ENCODE results near the gene LINC00305.

Gene LINC00305

DNA sequence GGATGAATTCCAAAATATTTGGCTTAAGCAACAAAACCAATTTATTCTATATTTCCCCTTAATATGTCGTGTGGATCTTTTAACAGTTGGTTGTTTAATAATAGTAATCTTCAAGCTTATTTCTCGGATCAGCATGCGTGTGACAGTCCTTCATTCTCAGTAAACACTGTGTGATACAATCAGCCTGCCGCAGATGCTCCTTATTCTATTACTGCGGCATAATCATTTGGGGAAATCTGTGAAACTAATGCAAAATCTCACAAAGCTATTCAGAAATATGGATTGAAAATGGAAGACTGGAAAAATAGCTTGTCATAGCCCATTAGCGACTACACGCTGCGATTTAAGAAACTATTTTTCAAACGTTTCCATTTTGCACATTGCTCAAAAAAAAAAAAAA is 36.9 kb downstream of the LINC00305 start:
- no peak for DNase-seq

DNA sequence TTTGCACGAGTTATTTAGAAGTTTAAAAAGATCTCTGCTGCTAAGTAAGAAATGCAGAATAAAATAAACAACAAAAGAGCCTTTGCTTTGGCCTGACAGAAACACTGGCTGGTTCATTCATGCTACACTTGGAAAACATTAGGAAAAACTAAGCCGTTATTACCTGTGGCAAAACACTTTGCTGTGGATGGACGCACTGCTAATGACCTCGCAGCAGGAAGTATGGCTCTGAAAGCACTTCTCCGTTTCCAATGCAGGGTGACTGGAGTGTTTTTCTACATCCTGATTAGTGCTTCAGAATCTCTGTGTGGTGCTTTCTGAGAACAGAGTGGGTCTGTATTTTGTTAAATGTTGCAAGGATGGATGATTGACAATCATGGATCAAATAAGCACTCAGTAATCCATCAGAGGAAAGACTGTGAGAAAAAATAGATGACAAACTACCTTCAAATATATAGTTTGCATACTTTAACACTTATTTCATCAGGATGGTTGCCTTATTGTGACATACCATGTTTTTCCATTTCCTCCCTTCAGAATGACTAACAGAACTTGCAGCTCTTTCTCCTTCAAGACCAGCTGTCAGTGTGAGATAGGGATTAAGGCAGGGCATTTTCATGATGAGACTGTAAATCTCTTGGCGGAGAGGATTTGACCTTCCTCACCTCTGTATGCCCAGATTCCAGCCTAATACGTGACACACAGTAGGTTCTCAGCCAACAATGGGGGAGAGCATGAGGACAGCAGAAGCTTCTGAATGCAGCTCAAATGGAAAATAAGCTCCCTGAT is 38.0 kb downstream of the LINC00305 start:
- no peak for DNase-seq

GRCh38 chr18:64103986-64104385 is 44.9 kb downstream of the LINC00305 start:
- DNase-seq = no peak

GRCh38 chr18:64100116-64100922 is 48.6 kb downstream of the LINC00305 start:
- no peak for DNase-seq

- no peak for DNase-seq
Observed at GRCh38 chr18:64099244-64099643, 49.6 kb downstream of the LINC00305 start.

DNA sequence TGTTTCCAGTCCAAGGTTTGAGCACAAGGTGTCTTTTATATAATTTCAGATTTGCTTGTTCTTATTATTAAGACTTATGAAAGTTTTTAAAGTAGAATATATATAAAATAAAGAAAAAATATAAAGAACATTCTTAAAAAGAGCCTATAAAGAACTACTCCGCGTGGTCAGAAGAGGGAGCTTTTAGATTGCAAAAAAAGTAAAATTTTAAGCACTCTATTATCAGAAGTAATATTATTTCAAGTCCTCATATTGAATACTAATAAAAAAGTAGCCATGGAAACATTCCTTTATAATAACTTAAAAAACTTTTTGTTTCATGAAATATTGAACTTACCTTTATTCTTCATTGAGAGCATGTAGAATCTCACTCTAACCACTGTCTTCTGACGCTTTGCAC is 51.4 kb downstream of the LINC00305 start:
- no peak for DNase-seq

DNA sequence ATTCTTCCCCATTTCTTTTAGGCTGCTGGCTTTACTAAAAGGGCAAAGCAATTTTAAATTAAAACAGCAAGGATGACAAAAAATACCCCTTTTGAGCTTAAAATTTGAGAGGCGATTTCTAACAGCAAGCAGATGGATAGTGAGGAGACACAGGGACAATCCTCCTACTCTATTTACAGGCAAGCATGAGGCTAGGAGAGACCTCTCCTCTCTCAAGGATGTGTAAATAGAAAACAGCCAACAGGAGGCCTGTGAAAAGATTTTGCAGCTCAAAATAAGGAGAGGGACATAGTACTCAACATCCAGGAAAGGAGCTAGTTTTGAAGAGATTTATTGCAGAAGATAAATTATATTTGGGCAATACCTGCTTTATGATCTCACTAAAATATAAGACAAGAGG is 53.8 kb downstream of the LINC00305 start:
- DNase-seq = no peak

- no peak for DNase-seq
Observed at GRCh38 chr18:64094210-64094609, 54.7 kb downstream of the LINC00305 start.

DNA sequence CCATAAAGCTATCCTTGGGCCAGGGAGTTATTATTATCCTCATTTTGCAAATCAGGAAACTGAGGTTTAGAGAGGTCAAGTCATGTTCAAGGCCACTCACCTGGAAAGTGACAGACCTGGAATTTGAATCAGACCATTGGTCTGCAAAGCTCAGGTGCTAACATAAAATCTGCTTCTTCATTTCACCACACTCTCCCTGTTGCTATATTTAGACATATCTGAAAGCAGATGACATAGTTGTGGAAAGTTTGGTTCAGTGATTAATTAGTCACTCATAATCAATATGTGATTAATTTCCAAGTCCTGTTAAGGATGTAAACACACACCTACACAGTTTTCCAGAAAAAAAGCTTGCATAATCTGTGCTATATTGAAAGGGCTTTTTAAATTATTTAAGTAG is 57.4 kb downstream of the LINC00305 start:
- no peak for DNase-seq

- no peak for DNase-seq
Observed at GRCh38 chr18:64090876-64091275, 58.0 kb downstream of the LINC00305 start.

GRCh38 chr18:64083916-64084315 is 65.0 kb downstream of the LINC00305 start:
- DNase-seq = no peak

- DNase-seq = no peak
Observed at GRCh38 chr18:64082513-64082912, 66.4 kb downstream of the LINC00305 start.

DNA sequence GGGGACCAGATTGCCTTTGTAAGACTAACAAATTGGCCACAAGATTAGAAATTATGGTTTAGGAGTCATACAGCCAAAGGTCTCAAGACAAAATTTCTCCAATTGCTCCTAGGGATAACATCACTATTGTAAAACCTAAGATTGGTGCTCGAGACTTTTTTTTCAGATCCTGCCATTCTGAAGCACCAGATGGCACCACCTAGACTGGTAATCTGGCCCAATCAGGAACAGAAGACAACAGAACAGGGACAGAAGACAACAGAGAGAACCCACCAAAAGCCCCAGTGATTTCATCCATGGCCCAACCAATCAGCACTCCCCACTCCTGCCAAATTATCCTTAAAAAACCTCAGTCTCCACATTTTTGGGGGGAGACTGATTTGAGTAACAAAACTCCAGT is 66.8 kb downstream of the LINC00305 start:
- DNase-seq = no peak

- no peak for DNase-seq
Observed at GRCh38 chr18:64073971-64074370, 74.9 kb downstream of the LINC00305 start.

GRCh38 chr18:64055019-64055418 is 93.9 kb downstream of the LINC00305 start:
- no peak for DNase-seq

DNA sequence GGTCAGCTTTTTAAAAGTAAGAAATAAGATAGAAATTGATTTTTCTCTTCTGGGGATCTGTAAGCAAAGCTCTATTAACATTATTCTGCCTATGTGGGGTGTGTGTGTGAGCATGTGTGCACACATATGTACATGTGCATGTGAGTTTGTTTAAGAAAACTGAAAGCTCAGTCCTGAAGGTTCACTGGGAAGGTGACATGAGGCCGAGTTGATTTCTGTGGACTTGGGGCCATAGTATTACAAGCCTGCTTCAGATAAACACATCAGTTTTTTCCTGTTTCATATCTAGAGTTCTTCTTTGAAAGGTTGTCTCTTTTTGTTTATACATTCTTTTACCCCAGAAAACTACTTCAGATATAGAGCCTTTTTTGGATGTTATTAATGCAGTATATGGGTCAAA is 95.6 kb downstream of the LINC00305 start:
- DNase-seq = no peak

GRCh38 chr18:64052772-64053171 is 96.1 kb downstream of the LINC00305 start:
- no peak for DNase-seq

DNA sequence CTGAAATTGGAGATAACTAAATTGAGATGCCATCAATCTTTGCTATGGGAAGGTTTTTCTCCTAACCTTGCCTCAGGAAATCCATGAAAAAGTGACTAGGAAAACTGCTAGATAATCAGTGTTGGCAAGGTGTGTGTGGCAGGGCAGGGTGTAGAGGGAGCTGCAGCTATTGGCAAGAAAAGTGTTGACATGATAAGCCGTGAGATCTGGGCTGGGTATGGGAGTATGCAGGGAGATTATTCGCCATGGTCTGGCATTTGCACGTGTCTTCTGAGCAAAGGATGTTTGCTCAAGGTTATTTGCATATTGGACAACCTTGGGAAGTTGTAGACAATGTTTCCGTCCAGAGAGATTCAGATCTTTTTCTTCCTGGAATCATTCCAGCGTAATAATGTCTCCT is 104.3 kb downstream of the LINC00305 start:
- no peak for DNase-seq

DNA sequence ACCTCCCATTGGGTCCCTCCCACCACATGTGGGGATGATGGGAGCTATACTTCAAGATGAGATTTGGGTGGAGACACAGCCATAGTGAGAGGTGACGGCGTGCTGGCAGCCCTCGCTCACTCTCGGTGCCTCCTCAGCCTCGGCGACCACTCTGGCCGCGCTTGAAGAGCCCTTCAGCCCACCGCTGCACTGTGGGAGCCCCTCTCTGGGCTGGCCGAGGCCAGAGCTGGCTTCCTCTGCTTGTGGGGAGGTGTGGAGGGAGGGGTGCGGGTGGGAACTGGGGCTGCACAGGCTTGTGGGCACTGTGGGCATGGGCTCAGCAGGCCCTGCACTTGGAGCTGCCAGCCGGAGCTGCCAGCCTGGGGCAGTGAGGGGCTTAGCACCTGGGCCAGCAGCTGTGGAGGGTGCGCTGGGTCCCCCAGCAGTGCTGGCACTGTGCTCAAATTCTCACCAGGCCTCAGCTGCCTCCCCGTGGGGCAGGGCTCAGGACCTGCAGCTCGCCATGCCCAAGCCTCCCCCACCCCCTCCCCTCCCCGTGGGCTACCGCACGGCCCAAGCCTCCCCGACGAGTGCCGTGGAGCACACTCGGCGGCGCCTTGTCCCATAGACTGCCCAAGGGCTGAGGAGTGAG is 106.0 kb downstream of the LINC00305 start:
- no peak for DNase-seq

GRCh38 chr18:64037812-64038414 is 111.0 kb downstream of the LINC00305 start:
- DNase-seq = no peak

- no peak for DNase-seq
Observed at GRCh38 chr18:64032312-64032711, 116.6 kb downstream of the LINC00305 start.

- DNase-seq = no peak
Observed at GRCh38 chr18:64031411-64031810, 117.5 kb downstream of the LINC00305 start.
